D721Med (cell line): ENCODE results near the gene PITRM1.

ENCODE experiments used
- DNase-seq: peaks from one replicate; pipeline ENCODE4 v3.0.0; 2011; ENCODE audit warnings: low spot score; ENCODE audit not compliant: insufficient read length
- FAIRE-seq: peaks from 2 replicates; lab custom pipeline; 2011; peaks lifted over from hg19 to GRCh38; lab: Jason Lieb, UNC
- CTCF ChIP-seq: IDR thresholded peaks from 2 replicates; pipeline ENCODE4 v1.5.1; 2012; ENCODE audit warnings: mild to moderate bottlenecking, control low read depth; ENCODE audit not compliant: insufficient read depth; ENCODE audit errors: missing control alignments

PITRM1 gene

GRCh38 chr10:3090388-3090787, 82.2 kb downstream of the PITRM1 start:
- FAIRE-seq (no peak), DNase-seq (no peak)
- TF ChIP-seq CTCF: no peak
